Activated gamma-delta T cell treated with Interleukin-2 at 50 U/mL for 16 hours (primary cell): ENCODE data around the gene GABRR3.

Experiments used
- DNase-seq: peaks from one replicate; pipeline ENCODE4 v3.0.0-alpha.2; 2020

GABRR3 gene

DNA sequence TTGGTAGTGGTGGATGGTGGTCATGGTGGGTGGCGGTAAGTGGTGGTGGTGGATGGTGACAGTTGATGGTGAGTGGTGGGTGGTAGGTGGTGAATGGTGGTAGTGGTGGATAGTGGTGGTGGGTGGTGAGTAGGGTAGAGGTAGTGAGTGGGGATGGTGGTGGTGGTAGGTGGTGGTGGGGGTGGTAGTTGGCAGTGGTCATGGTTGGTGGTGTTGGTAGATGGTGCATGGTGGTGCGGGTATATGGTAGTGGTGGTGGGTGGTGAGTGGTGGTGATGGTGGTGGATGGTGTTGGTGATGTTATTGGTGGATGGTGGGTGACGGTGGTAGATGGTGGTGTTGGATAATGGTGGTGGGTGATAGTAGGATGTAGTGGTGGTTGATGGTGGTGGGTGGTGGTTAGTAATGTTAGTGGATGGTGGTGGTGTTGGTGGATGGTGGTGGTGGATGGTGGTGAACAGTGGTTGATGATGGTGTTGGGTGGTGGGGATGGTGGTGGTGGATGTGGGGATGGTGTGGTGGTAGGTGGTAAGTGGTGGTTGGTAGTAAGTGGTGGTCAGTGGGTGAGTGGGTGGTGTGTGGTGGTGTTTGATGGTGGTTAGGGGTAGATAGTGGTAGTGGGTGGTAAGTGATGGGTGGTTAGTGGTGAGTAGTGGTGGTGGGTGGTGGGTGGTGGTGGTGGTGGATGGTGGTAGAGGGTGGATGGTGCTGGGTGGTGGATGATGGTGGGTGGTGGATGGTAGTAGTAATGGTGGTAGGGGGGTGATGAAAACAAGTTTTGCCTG, 46.1 kb downstream of the GABRR3 start:
- DNase-seq: no peak

DNA sequence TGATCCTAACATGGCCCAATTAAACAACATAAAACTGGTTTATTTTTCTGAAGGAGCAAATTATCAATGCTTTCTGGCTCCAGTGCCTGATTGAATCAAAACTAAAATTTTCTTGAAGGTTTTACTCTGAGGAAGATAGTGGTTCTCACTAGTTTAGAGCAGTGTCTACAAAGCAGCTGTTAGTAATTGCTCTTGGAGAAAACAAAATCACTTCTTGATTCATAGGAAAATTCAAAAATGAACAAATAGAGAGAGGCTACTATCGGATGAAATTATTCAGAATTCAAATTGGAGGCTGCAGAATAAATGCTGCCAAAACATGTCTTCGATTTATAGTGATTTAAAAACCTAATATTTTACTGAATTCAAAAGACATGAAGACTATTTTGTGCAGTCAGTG, 47.8 kb downstream of the GABRR3 start:
- DNase-seq: no peak

DNA sequence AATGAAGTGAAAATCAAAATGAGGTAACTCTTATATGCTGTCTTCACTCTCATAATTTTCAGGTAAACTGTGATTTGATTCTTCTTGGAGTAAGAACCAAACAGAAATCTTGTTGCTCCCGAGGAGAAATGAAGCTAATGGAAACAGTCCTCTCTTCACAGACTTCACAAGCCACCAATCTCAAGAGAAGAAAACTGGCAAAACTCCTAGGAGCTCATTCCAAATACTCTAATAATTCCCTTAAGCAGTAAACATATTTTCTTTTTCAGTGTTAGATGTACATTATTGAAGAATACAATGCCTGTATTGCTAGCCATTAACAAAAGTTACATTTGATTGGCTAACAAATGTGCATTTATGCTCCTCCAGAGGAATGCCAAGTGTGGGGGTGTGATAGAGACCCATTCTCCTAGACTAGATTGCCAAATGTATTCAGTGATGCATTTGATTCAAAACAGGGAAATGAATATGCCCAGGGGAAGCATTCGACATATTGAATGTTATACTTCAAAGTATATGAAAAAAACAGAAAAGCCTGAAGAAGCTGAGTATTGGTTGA, 51.1 kb downstream of the GABRR3 start:
- no peak for DNase-seq

DNA sequence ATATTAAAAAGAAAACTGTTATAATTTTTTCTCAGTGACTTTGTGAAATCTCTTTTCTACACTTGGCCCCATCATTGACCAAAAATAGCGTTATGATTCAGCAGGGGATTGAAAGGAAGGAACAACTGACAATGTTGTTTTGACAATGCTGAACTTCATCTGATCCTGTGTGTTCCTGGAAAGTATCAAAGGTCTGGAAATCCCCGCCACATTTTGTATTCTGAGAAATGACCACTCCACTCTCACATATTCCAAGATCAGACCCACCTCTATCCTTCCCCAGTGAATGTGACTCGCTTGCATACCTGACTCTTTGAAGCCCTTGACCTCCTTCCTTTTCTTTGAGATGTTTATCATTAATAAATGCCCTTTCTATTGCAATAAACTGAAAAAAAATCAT, 53.2 kb downstream of the GABRR3 start:
- DNase-seq: no peak

DNA sequence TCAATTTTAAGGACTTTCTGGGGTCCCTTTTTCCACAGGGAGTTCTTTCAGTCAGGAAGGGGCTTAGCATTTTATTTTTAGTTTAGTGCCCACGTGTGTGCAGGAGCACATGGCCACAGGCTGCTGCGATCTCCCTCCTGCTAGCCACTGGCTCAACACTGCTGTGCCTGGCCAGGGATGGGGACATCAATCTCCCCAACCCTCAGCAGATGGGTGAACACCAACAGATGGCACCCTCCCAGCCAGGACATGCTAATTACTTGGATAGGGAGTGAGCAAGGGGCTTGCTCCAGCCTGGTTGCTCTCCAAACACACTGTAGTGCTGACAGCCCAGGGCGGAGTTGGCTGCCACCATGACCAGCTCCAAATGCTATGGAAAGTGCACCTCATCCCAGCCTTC, 55.5 kb downstream of the GABRR3 start:
- DNase-seq: no peak

DNA sequence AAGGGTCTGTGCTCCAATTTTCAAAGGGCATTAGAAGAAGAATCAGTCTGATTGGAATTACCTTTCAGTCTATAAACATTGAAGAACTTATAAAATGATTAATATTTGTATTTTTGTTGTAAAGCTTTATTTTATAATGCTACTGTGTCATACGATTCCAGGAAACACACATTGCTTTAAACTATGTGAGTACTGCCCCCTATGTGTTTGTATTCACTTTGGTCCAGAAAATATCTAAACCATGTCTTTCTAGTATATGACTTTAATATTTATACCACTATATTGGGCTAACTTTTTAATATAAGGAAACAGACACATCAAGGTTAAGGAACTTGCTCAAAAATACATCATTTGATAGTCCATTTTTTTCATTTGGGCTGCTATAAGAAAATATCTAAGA, 59.6 kb downstream of the GABRR3 start:
- no peak for DNase-seq

DNA sequence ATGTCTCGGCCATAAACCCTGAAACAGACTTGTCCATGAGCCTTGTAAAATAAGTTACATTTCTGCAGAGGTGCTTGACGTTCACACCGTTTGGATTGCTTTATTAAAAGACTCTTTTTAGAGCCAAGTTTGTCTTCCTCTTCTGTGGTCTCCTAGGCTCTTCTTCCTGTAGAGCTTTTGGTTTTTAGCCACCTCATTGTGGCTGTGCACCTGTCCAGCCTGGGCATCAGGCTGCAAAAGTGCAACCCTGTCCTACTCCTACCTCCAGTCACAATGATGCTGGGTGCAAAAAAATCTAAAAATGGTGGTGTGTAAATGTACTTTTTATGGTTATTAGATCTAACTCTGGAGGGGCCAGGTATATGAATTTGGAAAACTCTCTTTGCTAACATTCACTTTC, 60.1 kb downstream of the GABRR3 start:
- DNase-seq: no peak

DNA sequence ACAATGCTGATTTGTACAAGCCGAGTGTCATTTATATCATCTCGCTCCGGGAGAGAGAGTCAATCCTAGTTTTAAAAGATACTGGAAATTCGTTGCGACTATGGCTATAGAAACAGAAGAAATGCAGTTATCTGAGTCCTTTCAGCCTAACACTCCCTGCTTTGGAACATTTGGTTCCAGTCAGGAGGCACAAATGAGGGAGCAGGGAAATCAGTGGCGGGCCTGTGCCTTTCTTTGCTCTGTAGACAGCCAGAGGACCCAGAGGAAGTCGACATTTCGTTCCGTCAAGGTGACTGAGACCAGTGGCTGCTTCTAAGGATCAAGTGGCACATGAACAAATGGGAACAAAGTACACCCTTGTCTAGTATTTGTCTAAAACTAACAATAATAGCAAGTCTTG, 62.1 kb downstream of the GABRR3 start:
- no peak for DNase-seq

DNA sequence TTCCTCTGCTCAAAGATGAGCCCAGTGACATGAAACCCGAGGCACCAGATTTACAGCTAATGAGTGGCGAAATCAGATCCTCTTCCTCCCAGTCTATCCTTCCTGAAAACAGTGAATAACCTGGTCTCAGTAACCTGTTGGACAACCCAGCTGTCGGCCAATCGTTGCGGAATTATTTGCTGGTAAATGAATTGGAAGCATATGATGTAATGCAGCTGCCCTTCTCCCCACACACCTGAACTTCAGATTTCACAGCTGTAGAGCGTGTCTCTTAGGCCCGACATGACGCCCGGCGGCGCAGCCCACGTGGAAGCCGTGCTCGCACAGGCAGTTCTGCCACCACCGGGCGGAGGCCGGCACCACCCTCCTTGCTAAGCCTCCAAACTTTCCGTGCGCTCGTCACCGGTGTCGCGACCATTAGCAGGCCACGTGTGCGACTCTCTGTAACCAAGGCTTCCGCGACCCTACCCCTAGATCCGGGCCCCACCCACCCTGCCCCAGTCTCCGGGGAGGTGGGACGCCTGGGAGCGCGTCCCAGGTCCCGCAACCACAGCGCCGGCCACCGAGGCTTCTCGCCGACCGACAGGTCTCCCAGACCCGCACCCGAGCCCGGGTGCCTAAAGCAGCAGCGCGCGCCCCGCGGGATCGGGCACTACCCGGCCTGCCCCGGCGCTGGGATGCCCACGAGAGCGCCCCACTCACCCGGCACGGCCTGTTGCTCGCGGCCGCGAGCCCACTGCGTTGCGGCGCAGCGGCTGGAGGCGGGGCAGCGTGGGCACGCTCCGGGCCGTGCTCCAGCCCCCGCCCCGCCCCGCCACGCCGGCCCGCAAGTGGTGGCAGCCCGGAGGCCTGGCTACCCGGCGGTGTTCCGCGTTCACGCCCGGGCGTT, 63.2 kb downstream of the GABRR3 start, which contains the start of gene RIOX2:
RIOX2 (minus strand) TSS at position 753 of the 889 bp plus-strand sequence. CDS start 4,838 bp downstream, outside the sequence.
- peak; percentile 62 for DNase-seq

DNA sequence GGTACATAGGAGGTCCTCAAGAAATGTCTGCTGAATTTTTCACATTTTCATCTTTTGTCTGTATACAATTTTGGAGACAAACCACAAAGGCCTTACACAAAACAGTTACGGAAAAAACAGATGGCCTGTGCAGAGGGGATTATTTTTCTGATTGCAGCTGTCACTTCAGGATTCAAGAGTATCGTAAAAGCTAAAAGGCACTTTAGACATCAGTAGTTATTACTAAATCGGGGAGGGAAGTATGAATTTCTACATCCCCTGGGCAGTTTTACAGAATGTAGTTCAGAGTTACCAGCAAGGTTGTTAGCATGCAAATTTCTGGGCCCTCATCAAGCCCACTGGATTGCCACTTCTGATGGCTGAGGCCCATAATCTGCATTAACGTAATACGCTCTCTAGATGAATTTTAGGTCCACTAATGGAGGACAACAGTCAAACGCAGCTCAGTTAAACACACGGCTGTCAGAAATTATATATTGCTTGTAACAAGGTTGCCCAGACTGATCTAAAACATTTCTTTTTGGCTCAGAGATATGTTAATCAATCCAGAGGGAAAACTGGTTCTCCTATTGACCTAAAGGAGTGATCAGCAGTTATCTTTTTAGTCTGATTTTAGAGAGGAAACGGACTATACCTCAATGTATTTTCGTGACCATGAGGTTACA, 64.0 kb downstream of the GABRR3 start:
- no peak for DNase-seq

DNA sequence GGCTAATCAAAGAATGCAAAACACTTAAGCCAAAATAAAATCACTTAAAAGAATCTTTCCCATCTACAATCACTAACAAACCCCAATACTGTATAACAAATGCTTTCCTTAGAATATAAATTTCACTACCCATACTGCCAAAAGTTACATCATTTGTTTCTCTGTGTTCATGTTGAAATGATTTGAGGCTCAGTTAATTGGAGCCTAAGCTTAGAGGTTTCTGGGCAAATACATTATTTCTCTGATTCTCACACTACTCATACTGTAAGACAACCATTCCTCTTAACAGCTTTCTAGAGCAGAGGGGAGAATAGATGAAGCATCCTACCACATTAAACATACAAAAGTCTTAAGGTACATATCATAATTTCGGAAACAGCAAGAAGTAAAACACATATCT, 65.0 kb downstream of the GABRR3 start:
- no peak for DNase-seq

DNA sequence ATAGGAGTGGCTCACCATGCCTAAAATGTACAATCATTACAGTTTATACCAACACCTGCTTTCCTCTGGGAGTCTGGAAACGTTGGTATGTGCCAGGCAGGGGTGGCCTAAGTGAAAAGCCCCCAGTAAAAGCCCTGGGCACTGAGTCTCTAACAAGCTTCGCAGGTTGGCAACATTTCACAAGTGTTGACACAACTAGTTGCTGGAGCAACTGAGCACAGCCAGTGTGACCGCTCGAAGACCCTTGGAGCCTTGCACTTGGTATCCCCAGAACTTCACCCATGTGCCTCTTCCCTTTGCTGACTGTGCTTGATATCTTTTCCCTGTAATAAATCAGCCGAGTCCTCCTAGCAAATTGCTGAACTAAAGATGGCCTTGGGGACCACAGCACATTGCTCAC, 65.6 kb downstream of the GABRR3 start:
- DNase-seq: no peak

DNA sequence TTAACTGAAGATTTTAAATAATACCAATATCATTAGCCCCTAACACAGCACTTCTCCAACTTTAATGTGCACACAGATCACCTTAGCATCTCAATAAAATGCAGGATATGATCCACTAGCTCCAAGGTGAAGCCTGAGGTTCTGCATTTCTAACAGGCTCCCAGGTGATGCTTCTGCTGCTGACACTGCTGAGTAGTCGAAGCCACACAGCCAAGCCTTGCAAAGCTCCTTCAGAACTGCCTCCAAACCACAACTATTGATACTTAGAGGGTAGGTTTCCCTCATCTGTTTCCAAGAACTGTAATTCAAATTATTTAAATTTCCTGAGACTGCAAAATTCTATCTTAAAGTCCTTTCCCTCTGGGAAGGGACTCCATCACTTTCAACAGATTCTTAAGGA, 66.7 kb downstream of the GABRR3 start:
- DNase-seq: no peak

DNA sequence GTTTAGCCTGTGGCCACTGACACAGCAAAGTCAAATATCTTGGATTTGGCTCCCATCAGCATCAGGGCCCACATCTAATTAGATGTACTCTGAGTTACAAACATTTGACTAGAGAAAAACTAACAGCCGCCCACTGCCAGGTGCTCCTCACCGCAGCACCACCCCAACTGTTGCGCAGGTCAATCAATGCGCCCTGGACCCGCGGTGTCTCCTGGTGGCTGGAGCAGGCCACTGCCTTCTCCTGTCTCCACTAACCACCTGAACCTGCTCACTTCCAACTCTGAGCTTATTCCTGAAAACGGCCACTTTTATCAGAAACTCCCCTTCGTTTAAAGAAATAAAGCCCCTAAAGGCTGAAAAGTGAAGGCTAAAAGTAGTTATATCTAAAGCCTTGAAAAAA, 67.1 kb downstream of the GABRR3 start:
- DNase-seq: no peak

DNA sequence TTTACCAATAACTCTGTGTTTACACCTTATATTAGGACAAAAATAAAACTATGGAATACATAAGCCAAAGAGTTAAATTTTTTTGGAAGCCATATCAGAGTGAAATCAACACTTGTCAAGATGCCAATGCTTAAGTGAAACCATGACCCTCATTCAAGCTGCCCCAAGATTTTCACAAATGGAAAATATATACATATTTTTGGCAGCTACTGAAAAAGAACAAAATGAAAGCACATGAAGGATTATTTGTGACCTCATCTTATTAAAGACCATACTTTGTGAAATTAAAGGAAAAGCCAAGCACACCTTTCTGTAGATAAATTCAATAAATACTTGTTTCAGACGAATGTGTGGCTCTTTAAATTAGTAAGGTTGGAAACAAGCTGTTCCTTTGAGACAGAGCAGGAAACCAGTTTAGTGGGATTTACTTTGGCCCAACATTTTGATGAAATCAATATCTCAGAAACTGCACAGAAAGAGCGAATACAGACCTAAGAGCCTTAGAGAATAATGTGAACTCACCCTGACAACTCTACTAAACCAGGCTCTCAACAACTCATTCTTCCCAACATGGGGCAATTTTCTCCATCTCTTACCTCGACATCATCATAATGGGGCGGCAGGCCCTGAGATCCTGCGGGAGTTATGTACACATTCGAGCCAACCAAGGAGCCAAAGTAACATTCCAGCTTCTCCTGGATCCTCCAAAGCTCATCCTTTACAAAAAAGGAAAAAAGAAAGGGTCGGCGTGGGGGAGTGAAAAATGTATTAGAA, 73.9 kb downstream of the GABRR3 start:
- no peak for DNase-seq

DNA sequence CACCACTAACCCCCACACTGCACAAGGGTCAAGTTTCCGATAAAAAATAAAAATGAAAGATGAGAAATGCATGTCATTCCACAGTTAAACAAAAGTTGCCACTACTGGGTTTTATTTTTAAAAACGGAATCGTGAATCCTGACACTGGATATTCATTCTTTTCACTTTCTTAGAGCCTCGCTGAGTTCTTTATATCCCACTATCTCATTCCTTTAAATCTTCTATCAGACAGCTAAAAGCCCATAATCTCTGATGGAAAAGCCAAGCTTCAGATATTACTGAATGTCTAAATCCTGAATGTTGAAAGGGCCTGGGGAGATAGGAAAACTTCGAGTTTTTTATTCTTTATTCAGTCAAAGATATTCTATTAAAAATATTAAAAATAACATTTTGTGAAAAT, 74.6 kb downstream of the GABRR3 start:
- no peak for DNase-seq

DNA sequence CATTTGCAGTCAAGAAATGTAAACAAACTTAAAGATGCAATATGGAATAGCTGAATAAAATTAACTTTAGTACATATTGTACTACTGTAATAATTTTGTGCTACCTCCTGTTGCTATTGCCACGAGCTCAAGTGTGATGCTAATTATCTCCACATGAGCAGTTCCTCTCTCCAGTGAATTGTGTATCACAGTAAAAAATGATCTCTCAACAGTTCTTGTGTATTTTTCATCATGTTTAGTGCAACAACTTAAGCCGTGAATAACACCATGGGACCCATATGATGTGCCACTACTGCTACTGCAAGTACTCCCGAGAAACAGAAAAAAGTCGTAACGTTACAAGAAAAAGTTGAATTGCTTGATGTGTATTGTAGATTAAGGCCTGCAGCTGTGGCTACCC, 75.2 kb downstream of the GABRR3 start:
- DNase-seq: no peak

DNA sequence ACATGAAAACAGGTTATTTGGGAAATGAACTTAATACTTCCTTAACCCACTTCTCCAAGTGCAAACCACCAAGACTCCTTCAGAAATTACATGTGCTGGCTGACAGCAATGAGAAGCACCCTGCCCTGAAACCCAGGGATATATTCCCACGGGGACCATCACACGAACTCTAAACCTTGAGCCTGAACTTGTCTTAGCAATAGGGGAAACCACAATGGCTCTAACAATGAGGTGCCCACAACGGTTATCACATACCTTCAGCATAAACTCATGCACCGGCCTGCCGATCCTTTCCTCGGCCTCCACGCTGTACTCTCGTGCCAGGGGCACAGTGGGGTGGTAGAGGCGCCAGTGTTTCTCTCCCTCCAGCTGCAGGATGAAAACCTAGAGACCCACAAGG, 76.3 kb downstream of the GABRR3 start:
- DNase-seq: no peak

DNA sequence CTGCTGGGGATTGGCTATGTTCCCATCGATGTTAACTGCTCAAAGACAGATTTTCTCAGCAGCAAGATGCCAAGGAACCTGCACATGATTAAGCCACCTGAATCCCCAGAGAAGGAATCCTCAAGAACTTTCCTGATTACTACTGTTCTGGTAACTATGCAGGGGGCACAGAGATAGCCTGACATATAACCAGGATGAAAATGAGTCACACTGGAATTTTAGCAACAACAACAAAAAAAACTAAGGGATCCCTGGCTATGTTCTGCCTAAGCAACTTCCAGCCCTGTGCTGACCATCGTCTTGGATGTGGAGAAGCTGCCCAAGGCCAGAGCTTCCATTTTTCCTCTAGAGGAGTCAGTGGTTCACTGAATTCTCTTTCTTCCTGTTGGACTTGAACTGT, 76.7 kb downstream of the GABRR3 start:
- DNase-seq: no peak

DNA sequence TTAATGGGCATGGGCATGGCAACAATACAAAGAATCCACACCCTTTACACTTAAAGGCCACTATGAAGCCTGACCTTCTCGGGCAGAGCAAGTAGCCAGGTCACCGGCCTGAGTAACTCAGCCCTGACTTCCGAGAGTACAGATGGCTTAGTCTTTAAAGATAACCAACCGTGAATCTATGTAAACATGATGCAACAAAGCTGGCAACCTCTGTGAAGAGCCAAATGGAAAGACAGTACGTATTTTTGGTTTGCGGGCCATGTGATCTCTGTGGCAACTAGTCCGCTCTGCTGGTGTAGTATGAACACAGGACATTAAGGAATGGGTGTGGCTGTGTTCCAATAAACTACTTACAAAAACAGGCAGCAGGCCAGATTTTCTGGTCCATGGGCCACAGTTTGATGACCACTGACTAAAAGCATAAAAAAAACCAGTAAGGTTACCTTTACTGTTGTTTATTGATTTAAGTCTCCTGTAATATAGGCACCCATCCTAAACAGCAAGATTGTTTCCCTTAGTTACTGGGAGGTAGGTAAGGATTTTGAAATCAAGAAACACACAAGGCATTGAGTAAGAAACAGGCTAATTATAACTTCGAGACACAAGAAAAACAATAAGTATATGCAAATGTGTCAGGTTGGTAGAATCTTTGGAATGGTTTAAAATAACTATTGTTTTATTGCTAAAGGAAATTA, 77.4 kb downstream of the GABRR3 start:
- DNase-seq: no peak

DNA sequence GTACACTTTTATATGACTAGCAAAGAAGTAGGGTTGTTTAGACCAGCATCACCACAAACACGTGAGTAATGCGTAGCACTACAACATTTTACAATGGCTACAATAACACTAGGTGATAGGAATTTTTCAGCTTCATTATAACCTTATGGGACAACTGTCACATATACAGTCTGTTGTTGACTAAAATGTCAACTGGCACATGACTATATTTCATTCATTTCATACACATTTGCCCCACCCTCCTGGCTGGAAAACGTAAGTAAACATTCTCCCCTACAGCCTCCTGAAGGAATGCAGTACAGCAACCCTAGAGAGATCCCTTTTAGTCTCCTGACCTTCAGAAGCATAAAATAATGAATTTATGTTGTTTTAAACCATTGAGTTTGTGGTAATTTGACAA, 79.1 kb downstream of the GABRR3 start:
- DNase-seq: no peak
